H1 (cell line): ENCODE data around the gene CDH22. TPM values are rescaled to one million over a fixed set of nuclear protein-coding genes. Genes with fewer than 3 reads are reported as not detected.

Experiments
- BRCA1 ChIP-seq: IDR thresholded peaks from 2 replicates; pipeline ENCODE4 v1.6.1; 2012; ENCODE audit warnings: low read depth, low read length, improper control_type of control experiment
- CBX8 ChIP-seq: fragments of 300-800, 300-1000 bp; sonication (generic); IDR thresholded peaks from 2 replicates; pipeline ENCODE4 v1.7.1; 2016; ENCODE audit warnings: low read depth, low read length, borderline replicate concordance
- CTBP2 ChIP-seq: IDR thresholded peaks from 2 replicates; pipeline ENCODE4 v1.7.0; 2011; ENCODE audit warnings: borderline replicate concordance, mild to moderate bottlenecking, moderate library complexity, mixed read lengths, low read length; ENCODE audit not compliant: insufficient read depth, insufficient read length
- CTCF ChIP-seq, 3 experiments: IDR thresholded peaks; 1 replicate in 2 of 3; 2 replicates in 1 of 3; pipeline versions ENCODE4 v1.5.1 to v1.6.1; 2011; ENCODE audit warnings: low read length in 3 of 3, mild to moderate bottlenecking in 3 of 3, inconsistent platforms in 2 of 3, low read depth in 1 of 3, moderate library complexity in 1 of 3; ENCODE audit not compliant: insufficient read depth in 1 of 3; ENCODE audit errors: control extremely low read depth in 1 of 3
- JUND ChIP-seq: IDR thresholded peaks from 2 replicates; pipeline ENCODE4 v1.6.1; 2011; ENCODE audit warnings: mild to moderate bottlenecking, improper control_type of control experiment, low read length
- RNF2 ChIP-seq: fragments of 200-900, 300-1000 bp; sonication (generic); IDR thresholded peaks from 2 replicates; pipeline ENCODE4 v1.7.1; 2016; ENCODE audit warnings: borderline replicate concordance, low read depth, mild to moderate bottlenecking, antibody characterized with exemption, low read length; ENCODE audit not compliant: poor library complexity, severe bottlenecking; ENCODE audit errors: missing control alignments
- SAP30 ChIP-seq: fragments of 300-600 bp; sonication (generic); IDR thresholded peaks from 2 replicates; pipeline ENCODE4 v1.7.1; 2012; ENCODE audit warnings: low read length, moderate library complexity, mild to moderate bottlenecking, inconsistent platforms; ENCODE audit not compliant: insufficient read depth, insufficient replicate concordance
- polyA plus RNA-seq, 7 experiments: library from polyadenylated mRNA; depleted of rRNA in 3 of 7; stranded (reverse) in 5 of 7; unstranded in 2 of 7; fragments of >200 nt in 5 of 7; fragments of 200-250 nt in 2 of 7; gene quantifications; 1 replicate in 5 of 7; 2 replicates in 1 of 7; 4 replicates in 1 of 7; pipeline versions ENCODE4 v1.2.1 to v1.2.3, GENCODE V29; 2011 to 2013; ENCODE audit warnings: missing spikeins in 2 of 7, mixed read lengths in 2 of 7
- total RNA-seq: library from RNA; stranded (reverse); fragmentation: NEBNext Ultra II Directional; extraction: Animal tissue kit (Norgen Biotek cat#: 25700); gene quantifications from 2 replicates; pipeline ENCODE4 v1.2.1, GENCODE V29; 2021

The CDH22 gene
- total and polyA plus RNA-seq, 2 of the 8 experiments (the other 6 are each of a cell fraction or from before 2014, with no cell fraction given), result 0.35 to 0.39 TPM

- no peak for TF ChIP-seq CTBP2
- no peak for TF ChIP-seq CBX8
- no peak for TF ChIP-seq RNF2
- TF ChIP-seq SAP30, result no peak
- TF ChIP-seq BRCA1, result no peak
- no peak for TF ChIP-seq JUND
- TF ChIP-seq CTCF (IDR thresholded peaks at IDR 0.05; ENCODE audit: control extremely low read depth in 1 of 3, insufficient read depth in 1 of 3, low read depth in 1 of 3, low read length in 3 of 3), result no peak
Measured at GRCh38 chr20:46148313-46149208, 159.7 kb downstream of the CDH22 start (continued).
